ENCODE measurements around the gene P2RY2.

GRCh38 chr11:73194034-73194507 is 24.0 kb upstream of the P2RY2 start:
- TF ChIP-seq CTCF (IDR thresholded peaks at IDR 0.05) (no peak), POLR2A (IDR thresholded peaks at IDR 0.05) (no peak), EP300 (IDR thresholded peaks at IDR 0.05) (no peak)

Data from tibial nerve (tissue), 4 donors.